Kidney epithelial cell (primary cell): Measurements from ENCODE around the gene SETMAR. TPM values are rescaled to one million over a fixed set of nuclear protein-coding genes. Genes with fewer than 3 reads are reported as not detected.

Source experiments
- DNase-seq: peaks from one replicate; pipeline ENCODE4 v3.0.0-alpha.2; 2010; ENCODE audit warnings: low read depth
- H3K27me3 ChIP-seq: 2 replicates; pipeline ENCODE4 v1.6.0; 2011; ENCODE audit warnings: low read length; ENCODE audit not compliant: control insufficient read depth, insufficient read depth
- H3K36me3 ChIP-seq: 2 replicates; pipeline ENCODE4 v1.5.1; 2011; ENCODE audit warnings: low read length; ENCODE audit not compliant: control insufficient read depth, insufficient read depth
- H3K4me3 ChIP-seq: 2 replicates; pipeline ENCODE4 v1.5.1; 2011; ENCODE audit warnings: low read depth, mild to moderate bottlenecking, control low read depth, low read length
- CTCF ChIP-seq: IDR thresholded peaks from 2 replicates; pipeline ENCODE4 v1.5.1; 2011; ENCODE audit warnings: mild to moderate bottlenecking, moderate library complexity, low read length, control low read depth, inconsistent platforms; ENCODE audit not compliant: insufficient read depth, poor library complexity, severe bottlenecking
- total RNA-seq: library from RNA; depleted of rRNA; stranded (reverse); fragments of >200 nt; gene quantifications from 2 replicates; pipeline ENCODE4 v1.2.3, GENCODE V29; 2015

Gene SETMAR
- total RNA-seq, 1 donor from 2014 or later, result 17.8 TPM

- Histone ChIP-seq H3K36me3 (no peaks in the 10 kb centered on the region), H3K4me3 (no peak overlapping the region), H3K27me3 (no peaks in the 10 kb centered on the region)
- no peak for TF ChIP-seq CTCF
- no peak for DNase-seq
Measured at GRCh38 chr3:4351164-4351855, 48.1 kb downstream of the SETMAR start.

GRCh38 chr3:4351872-4352271 lies 48.7 kb downstream of the SETMAR start:
- Histone ChIP-seq H3K27me3 (no peaks in the 10 kb centered on the region), H3K36me3 (no peaks in the 10 kb centered on the region), H3K4me3 (no peak overlapping the region)
- no peak for TF ChIP-seq CTCF
- no peak for DNase-seq

DNA sequence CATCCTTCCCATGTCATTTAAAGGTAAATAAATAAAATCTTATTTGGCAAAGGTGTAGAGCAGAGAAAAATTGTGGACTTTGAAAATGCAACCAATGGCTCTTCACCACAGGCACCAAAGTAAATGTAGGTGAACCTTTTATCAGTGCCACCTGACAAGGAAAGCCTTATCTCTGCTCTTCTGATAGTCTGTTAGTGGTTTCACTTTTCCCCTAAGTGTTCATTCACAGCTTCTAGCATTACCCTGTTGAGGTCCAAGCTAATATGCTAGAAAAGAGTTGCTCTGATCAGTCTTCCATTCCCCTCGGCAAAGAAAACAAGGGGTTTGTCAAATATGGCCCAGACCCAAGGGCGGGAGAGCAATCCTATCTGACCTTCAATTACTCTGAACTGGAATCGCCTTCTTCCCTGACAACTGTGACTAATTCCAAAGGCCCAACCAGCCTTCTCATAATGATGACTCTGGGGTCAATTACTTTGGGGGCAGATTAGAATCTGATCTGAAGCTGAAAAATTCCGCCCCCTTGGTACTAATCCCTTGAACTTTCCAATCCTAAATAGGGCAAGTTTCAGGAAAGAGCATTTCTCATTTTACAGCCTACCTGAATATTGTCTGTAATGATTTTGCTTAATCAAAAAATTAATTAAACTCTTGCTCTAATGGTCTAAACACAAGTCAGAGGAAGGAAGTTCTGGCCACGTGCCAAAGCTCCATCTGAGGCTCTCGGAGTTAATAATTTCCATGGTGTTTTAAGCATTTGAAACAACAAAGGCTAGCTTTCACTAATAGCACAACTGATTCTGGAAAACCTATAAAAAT lies 52.4 kb downstream of the SETMAR start:
- Histone ChIP-seq H3K27me3 (no peaks in the 10 kb centered on the region), H3K4me3 (no peak overlapping the region), H3K36me3 (no peaks in the 10 kb centered on the region)
- peak; percentile 34 for DNase-seq
- no peak for TF ChIP-seq CTCF

GRCh38 chr3:4356220-4356540 lies 53.0 kb downstream of the SETMAR start:
- Histone ChIP-seq H3K27me3 (no peaks in the 10 kb centered on the region), H3K36me3 (no peaks in the 10 kb centered on the region), H3K4me3 (no peak overlapping the region)
- no peak for DNase-seq
- TF ChIP-seq CTCF, result no peak

DNA sequence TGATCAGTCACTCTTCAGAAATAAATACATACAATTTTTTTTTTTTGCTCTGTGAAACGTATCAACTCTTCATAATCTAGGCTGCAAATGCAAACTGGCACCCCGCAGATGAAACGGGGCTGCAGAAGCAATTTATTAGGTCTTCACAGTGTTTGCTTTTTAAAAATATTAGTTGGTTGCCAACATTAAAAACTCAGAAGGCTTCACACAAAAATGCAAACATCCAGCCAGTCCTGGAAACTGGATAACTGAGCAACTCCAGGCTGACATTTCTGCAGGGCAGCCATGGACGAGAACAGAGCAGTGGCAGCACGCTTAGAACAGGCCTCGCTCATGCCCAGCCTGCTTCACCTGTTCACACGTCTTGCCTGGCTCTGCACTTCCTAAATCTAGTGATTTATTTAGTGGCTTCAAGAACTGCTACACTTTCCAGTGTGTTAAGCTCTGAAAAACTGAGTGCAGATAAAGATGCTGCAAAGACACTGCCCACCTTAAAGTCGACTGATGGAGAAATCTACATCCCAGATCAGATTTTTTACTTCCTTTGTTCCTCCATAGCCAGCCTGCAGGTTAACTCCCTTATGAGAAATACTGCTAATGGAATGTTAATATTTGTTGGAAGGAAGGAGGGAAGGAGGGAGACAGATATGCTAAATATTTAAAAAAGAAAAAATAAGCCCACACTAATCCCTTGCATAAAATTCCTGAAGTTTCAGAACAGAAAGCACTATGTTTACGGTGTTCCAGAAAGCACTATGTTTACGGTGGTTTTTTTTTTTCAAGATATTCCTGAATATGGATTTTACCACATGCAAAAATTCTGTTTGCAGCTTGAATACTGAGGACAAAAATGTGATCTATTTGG lies 53.6 kb downstream of the SETMAR start:
- Histone ChIP-seq H3K27me3 (no peaks in the 10 kb centered on the region), H3K36me3 (no peaks in the 10 kb centered on the region), H3K4me3 (no peak overlapping the region)
- TF ChIP-seq CTCF, result no peak
- DNase-seq, result no peak
